ENCODE results near the gene POLE2.
A peak's percentile ranks its signal among the peaks of the same experiment; 100 is the strongest.
"Not testable (repeated sequence)": the region's sequence is repeated elsewhere in the genome, so short reads cannot be mapped to it uniquely, and the experiment has no call there.

POLE2 gene

DNA sequence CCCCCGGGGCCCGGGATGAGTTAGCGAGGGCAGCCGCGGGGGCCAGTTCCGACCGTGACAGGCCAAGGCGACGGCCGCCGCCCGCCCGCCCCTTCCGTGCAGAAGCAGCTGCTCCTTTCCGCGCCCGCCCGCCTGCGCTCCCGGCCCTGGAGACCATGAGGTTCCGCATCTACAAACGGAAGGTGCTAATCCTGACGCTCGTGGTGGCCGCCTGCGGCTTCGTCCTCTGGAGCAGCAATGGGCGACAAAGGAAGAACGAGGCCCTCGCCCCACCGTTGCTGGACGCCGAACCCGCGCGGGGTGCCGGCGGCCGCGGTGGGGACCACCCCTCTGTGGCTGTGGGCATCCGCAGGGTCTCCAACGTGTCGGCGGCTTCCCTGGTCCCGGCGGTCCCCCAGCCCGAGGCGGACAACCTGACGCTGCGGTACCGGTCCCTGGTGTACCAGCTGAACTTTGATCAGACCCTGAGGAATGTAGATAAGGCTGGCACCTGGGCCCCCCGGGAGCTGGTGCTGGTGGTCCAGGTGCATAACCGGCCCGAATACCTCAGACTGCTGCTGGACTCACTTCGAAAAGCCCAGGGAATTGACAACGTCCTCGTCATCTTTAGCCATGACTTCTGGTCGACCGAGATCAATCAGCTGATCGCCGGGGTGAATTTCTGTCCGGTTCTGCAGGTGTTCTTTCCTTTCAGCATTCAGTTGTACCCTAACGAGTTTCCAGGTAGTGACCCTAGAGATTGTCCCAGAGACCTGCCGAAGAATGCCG, 66.7 kb downstream of the POLE2 start:
- TF ChIP-seq, protein P1, sequence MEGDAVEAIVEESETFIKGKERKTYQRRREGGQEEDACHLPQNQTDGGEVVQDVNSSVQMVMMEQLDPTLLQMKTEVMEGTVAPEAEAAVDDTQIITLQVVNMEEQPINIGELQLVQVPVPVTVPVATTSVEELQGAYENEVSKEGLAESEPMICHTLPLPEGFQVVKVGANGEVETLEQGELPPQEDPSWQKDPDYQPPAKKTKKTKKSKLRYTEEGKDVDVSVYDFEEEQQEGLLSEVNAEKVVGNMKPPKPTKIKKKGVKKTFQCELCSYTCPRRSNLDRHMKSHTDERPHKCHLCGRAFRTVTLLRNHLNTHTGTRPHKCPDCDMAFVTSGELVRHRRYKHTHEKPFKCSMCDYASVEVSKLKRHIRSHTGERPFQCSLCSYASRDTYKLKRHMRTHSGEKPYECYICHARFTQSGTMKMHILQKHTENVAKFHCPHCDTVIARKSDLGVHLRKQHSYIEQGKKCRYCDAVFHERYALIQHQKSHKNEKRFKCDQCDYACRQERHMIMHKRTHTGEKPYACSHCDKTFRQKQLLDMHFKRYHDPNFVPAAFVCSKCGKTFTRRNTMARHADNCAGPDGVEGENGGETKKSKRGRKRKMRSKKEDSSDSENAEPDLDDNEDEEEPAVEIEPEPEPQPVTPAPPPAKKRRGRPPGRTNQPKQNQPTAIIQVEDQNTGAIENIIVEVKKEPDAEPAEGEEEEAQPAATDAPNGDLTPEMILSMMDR (IDR thresholded peaks at IDR 0.05; ENCODE audit: low read length, missing control alignments), result no peak

DNA sequence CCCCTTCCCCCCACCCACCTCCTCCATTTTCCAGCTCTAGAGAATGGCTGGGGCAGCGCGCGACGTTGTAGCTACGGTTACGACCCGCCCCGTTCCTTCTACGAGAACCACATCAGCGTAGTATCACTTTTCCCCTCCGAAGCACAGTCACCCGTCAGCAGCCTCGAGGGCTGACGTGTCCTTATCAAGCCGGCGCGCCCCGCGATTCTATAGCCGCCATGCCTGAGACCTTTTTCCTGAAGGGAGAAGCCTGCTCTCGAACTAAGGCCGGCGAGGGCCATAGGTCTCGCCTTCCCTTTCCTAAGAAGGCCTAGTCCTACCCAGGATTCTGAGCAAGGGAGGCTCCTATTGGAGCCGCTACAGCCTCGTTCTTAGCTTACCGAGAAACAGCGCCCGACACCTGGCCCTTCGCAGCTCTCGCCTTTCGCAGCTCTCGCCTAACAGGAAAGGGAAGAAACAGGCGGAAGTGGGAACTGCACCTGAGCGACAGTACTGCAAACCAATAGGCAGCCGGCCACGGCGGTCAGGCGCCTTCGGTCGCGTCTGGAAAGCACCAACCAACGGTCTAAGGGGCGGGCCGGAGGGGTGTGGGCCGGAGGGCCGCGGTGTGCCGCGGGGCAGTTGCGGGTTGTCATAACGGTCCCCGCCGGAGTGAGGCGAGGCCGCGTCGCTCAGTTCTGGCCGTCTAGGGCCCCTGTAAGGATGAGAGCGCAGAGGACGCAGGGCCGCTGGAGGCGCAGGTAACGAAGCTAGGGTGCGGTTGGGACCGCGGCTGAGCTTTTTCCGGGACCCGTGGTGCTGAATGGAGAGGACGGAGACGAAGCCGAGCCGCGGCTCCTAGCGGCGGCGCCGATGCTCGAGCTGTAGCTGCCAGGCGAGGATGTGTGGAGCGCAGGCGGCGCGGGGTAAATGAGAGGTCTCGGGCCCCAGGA, 67.6 kb downstream of the POLE2 start, which contains the start of the genes MGAT2 and RPL36AL:
Gene MGAT2, plus strand, starts transcription at position 618 of the 932 bp plus-strand sequence. CDS start 470 bp downstream, outside the sequence.
Gene RPL36AL, minus strand, starts transcription at position 445 of the 932 bp plus-strand sequence. CDS start 1,522 bp downstream, outside the sequence.
- peak within 1 kb of the TSS; percentile 93 for H3K4me3 ChIP-seq (replicated peaks; ENCODE audit: low read depth, low read length)
- TF ChIP-seq, protein P1 (IDR thresholded peaks at IDR 0.05; ENCODE audit: low read length, missing control alignments), result peak; percentile 23
- DNase-seq (ENCODE audit: low read depth), result peak; percentile 99

More for the DNA sequence above, 66.7 kb downstream of the POLE2 start:
- DNase-seq (ENCODE audit: low read depth), result peak; percentile 61
- H3K4me3 ChIP-seq (replicated peaks; ENCODE audit: low read depth, low read length), result peak overlapping the region; percentile 93

DNA sequence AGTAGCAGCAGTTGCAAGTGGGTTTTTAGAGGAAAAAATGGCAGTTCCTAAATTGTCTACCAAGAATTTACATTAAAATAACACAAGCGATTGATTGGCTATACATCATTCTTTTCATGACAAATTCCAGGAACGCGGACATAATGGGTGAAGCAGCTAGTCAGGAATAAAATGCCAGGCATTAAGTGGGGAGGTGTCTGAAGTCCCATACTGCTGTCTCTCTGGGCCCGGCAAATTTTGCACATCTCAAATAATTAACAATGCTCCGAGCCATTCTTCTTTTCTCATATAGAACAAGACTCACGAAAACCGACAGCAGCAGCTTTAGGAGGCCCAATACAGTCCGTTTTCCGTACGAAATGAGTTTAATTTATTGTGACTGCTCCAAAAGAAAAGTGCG, 68.3 kb downstream of the POLE2 start:
- TF ChIP-seq, protein P1 (IDR thresholded peaks at IDR 0.05; ENCODE audit: low read length, missing control alignments), result no peak
- no peak for DNase-seq (ENCODE audit: low read depth)
- peak overlapping the region; percentile 93 for H3K4me3 ChIP-seq (replicated peaks; ENCODE audit: low read depth, low read length)

- not testable (repeated sequence) for DNase-seq (ENCODE audit: low read depth)
- H3K4me3 ChIP-seq (replicated peaks; ENCODE audit: low read depth, low read length), result peak overlapping the region; percentile 93
Observed at GRCh38 chr14:49619273-49619672, 68.7 kb downstream of the POLE2 start.

- TF ChIP-seq, protein P1 (IDR thresholded peaks at IDR 0.05; ENCODE audit: low read length, missing control alignments), result no peak
- DNase-seq (ENCODE audit: low read depth), result no peak
- no peak overlapping the region for H3K4me3 ChIP-seq (replicated peaks; ENCODE audit: low read depth, low read length)
Observed at GRCh38 chr14:49617852-49618519, 70.0 kb downstream of the POLE2 start.

- DNase-seq (ENCODE audit: low read depth), result peak; percentile 43
- no peak overlapping the region for H3K4me3 ChIP-seq (replicated peaks; ENCODE audit: low read depth, low read length)
- TF ChIP-seq, protein P1 (IDR thresholded peaks at IDR 0.05; ENCODE audit: low read length, missing control alignments), result no peak
Observed at GRCh38 chr14:49615776-49616175, 72.2 kb downstream of the POLE2 start.

Measured in fibroblast of pulmonary artery (primary cell).